Neural progenitor cell (in vitro differentiated cells): ENCODE data around the gene GCM1.

Experiments
- CTCF ChIP-seq: fragments of 200-600 bp; sonication (generic); IDR thresholded peaks from 2 replicates; pipeline ENCODE4 v1.5.1; 2017; ENCODE audit warnings: antibody characterized with exemption, mild to moderate bottlenecking
- EZH2 ChIP-seq: fragments of 200-600 bp; sonication (generic); IDR thresholded peaks from 2 replicates; pipeline ENCODE4 v1.6.1; 2017; ENCODE audit warnings: antibody characterized with exemption, mild to moderate bottlenecking, moderate library complexity
- EZH2phosphoT487 ChIP-seq: fragments of 200-600 bp; sonication (generic); IDR thresholded peaks from 2 replicates; pipeline ENCODE4 v1.6.1; 2017; ENCODE audit warnings: antibody characterized with exemption

GRCh38 chr6:53124131-53124800, 24.4 kb downstream of the GCM1 start:
- TF ChIP-seq CTCF (no peak), EZH2phosphoT487 (no peak), EZH2 (no peak)
